HCT116 (cell line): ENCODE measurements around the gene ZNF618. TPM values are rescaled to one million over a fixed set of nuclear protein-coding genes. Genes with fewer than 3 reads are reported as not detected.

Source experiments
- ATAC-seq: fragments of 200-7000 bp; cut with Tn5 transposase; 2 replicates; pipeline ENCODE4 v1.9.1; 2020; ENCODE audit warnings: mild to moderate bottlenecking, moderate library complexity
- BruUV-seq: library from RNA; stranded (reverse); fragments of 400-500 nt; replicated peaks from 2 replicates; lab custom pipeline; 2021; lab: Mats Ljungman, UMichigan
- CTCF ChIA-PET: fragments of 300-600 bp; sonication (Branson Sonifier 250); formaldehyde crosslinking; loops from one replicate; lab custom pipeline; 2021; ENCODE audit warnings: antibody characterized with exemption; lab: Charles Lee
- POLR2A ChIA-PET: fragments of 300-600, 350-600 bp; sonication (Branson Sonifier 250); formaldehyde crosslinking; loops from one replicate; lab custom pipeline; 2021; ENCODE audit warnings: antibody characterized with exemption; lab: Charles Lee
- RAD21 ChIA-PET, 2 experiments: fragments of 300-600 bp; sonication (Branson Sonifier 250); formaldehyde crosslinking; loops; one replicate each; lab custom pipeline; 2023; ENCODE audit warnings: low total read pairs in 2 of 2; ENCODE audit not compliant: uncharacterized antibody in 2 of 2, unreplicated experiment in 2 of 2, low non-redundant PET in 1 of 2; lab: Charles Lee
- DNase-seq: peaks from one replicate; pipeline ENCODE4 v3.0.0-alpha.2; 2010; ENCODE audit warnings: low read depth, low spot score
- H2AFZ ChIP-seq: fragments of 200-600 bp; shearing (Covaris generic), sonication (generic); 2 replicates; pipeline ENCODE4 v1.6.1; 2017; ENCODE audit warnings: low read depth, mixed run types, mixed read lengths, antibody characterized with exemption, low read length; ENCODE audit not compliant: poor library complexity, severe bottlenecking
- H3K27ac ChIP-seq: 2 replicates; pipeline ENCODE4 v1.5.1; 2012; ENCODE audit warnings: low read depth, low read length
- H3K27me3 ChIP-seq: fragments of 200-600 bp; sonication (generic); 2 replicates; pipeline ENCODE4 v1.6.1; 2016; ENCODE audit warnings: mixed run types, low read length, mixed read lengths; ENCODE audit not compliant: insufficient read depth
- H3K36me3 ChIP-seq, 2 experiments: fragments of 200-500 bp in 1 of 2; fragments of 200-600 bp in 1 of 2; sonication (Bioruptor generic) in 1 of 2; sonication (generic) in 1 of 2; 2 replicates each; pipeline versions ENCODE4 v1.5.1 to v1.6.1; 2014 to 2016; ENCODE audit warnings: low read length in 2 of 2, inconsistent platforms in 1 of 2, mixed read lengths in 1 of 2, mixed run types in 1 of 2; ENCODE audit not compliant: insufficient read depth in 2 of 2, control insufficient read depth in 1 of 2
- H3K4me1 ChIP-seq, 2 experiments: fragments of 200-600 bp in 1 of 2; sonication (generic) in 1 of 2; 2 replicates each; pipeline versions ENCODE4 v1.5.1 to v1.6.1; 2012 to 2017; ENCODE audit warnings: low read length in 2 of 2, inconsistent platforms in 1 of 2, mild to moderate bottlenecking in 1 of 2, mixed read lengths in 1 of 2, mixed run types in 1 of 2, moderate library complexity in 1 of 2; ENCODE audit not compliant: insufficient read depth in 2 of 2, control insufficient read depth in 1 of 2
- H3K4me2 ChIP-seq: fragments of 200-600 bp; sonication (generic); 2 replicates; pipeline ENCODE4 v1.6.1; 2017; ENCODE audit warnings: mixed run types, low read length, mixed read lengths
- H3K4me3 ChIP-seq, 2 experiments: fragments of 200-600 bp in 1 of 2; sonication (generic) in 1 of 2; replicated peaks in 1 of 2; 2 replicates each; pipeline ENCODE4 v1.5.1; 2011 to 2016; ENCODE audit warnings: low read length in 2 of 2, control low read depth in 1 of 2, low read depth in 1 of 2, mild to moderate bottlenecking in 1 of 2, mixed read lengths in 1 of 2, mixed run types in 1 of 2
- H3K79me2 ChIP-seq: fragments of 200-600 bp; sonication (generic); 2 replicates; pipeline ENCODE4 v1.6.1; 2017; ENCODE audit warnings: mild to moderate bottlenecking, mixed run types, low read length, moderate library complexity, mixed read lengths; ENCODE audit not compliant: insufficient read depth
- H3K9ac ChIP-seq: fragments of 200-600 bp; sonication (generic); 2 replicates; pipeline ENCODE4 v1.6.1; 2016; ENCODE audit warnings: low read length, mixed read lengths
- H3K9me2 ChIP-seq: fragments of 200-600 bp; sonication (generic), shearing (Covaris generic); 2 replicates; pipeline ENCODE4 v1.6.1; 2017; ENCODE audit warnings: mixed run types, mild to moderate bottlenecking, moderate library complexity; ENCODE audit not compliant: insufficient read depth
- H3K9me3 ChIP-seq, 2 experiments: fragments of 200-500 bp in 1 of 2; fragments of 200-600 bp in 1 of 2; sonication (Bioruptor generic) in 1 of 2; sonication (generic) in 1 of 2; 2 replicates each; pipeline ENCODE4 v1.6.1; 2014 to 2017; ENCODE audit warnings: low read length in 2 of 2, mixed read lengths in 2 of 2, inconsistent platforms in 1 of 2, low read depth in 1 of 2, mild to moderate bottlenecking in 1 of 2, mixed run types in 1 of 2, moderate library complexity in 1 of 2; ENCODE audit not compliant: control insufficient read depth in 1 of 2, insufficient read depth in 1 of 2
- H4K20me1 ChIP-seq: fragments of 200-600 bp; sonication (generic), shearing (Covaris generic); 2 replicates; pipeline ENCODE4 v1.6.1; 2017; ENCODE audit warnings: mixed run types, mild to moderate bottlenecking, moderate library complexity; ENCODE audit not compliant: insufficient read depth
- CEBPB ChIP-seq: IDR thresholded peaks from 2 replicates; pipeline ENCODE4 v1.6.1; 2012; ENCODE audit warnings: low read depth
- ELF1 ChIP-seq: IDR thresholded peaks from 2 replicates; pipeline ENCODE4 v1.6.1; 2012; ENCODE audit warnings: low read depth, borderline replicate concordance
- EZH2 ChIP-seq: fragments of 200-600 bp; sonication (generic); IDR thresholded peaks from 2 replicates; pipeline ENCODE4 v1.6.1; 2017; ENCODE audit warnings: antibody characterized with exemption, mixed run types
- EZH2phosphoT487 ChIP-seq: fragments of 200-600 bp; IDR thresholded peaks from 2 replicates; pipeline ENCODE4 v1.6.1; 2018; ENCODE audit warnings: antibody characterized with exemption, borderline replicate concordance
- FOSL1 ChIP-seq: IDR thresholded peaks from 2 replicates; pipeline ENCODE4 v1.6.1; 2012; ENCODE audit warnings: low read depth
- JUND ChIP-seq: IDR thresholded peaks from 2 replicates; pipeline ENCODE4 v1.6.1; 2012
- MAX ChIP-seq: IDR thresholded peaks from 2 replicates; pipeline ENCODE4 v1.6.1; 2012
- POLR2A ChIP-seq: IDR thresholded peaks from 2 replicates; pipeline ENCODE4 v1.7.0; 2011; ENCODE audit warnings: borderline replicate concordance; ENCODE audit not compliant: insufficient read depth, insufficient read length; ENCODE audit errors: extremely low read depth
- POLR2AphosphoS5 ChIP-seq: IDR thresholded peaks from 2 replicates; pipeline ENCODE4 v1.6.1; 2011; ENCODE audit warnings: mild to moderate bottlenecking, low read depth, low read length, moderate library complexity
- REST ChIP-seq: IDR thresholded peaks from 2 replicates; pipeline ENCODE4 v1.6.1; 2012; ENCODE audit warnings: low read depth
- SIN3A ChIP-seq: IDR thresholded peaks from 2 replicates; pipeline ENCODE4 v1.6.1; 2012; ENCODE audit warnings: low read depth
- SRF ChIP-seq: IDR thresholded peaks from 2 replicates; pipeline ENCODE4 v1.6.1; 2012; ENCODE audit warnings: low read depth
- TCF7L2 ChIP-seq: IDR thresholded peaks from 2 replicates; pipeline ENCODE4 v1.7.0; 2011; ENCODE audit warnings: borderline replicate concordance, inconsistent platforms; ENCODE audit not compliant: insufficient read depth, insufficient read length; ENCODE audit errors: extremely low read depth
- intact Hi-C: fragments of 100-400 bp; cut with micrococcal nuclease; formaldehyde crosslinking; loops from 2 replicates; pipeline ENCODE4 v1.10.0; 2022
- total RNA-seq: library from RNA; stranded (reverse); gene quantifications from one replicate; pipeline ENCODE4 v1.2.1, GENCODE V29; 2021; ENCODE audit not compliant: unreplicated experiment
- TF ChIP-seq, protein P1 (sequence below): IDR thresholded peaks from 2 replicates; pipeline ENCODE4 v1.6.1; 2011; ENCODE audit warnings: mild to moderate bottlenecking, low read length, moderate library complexity; ENCODE audit not compliant: insufficient replicate concordance; ENCODE audit errors: extremely low read depth
- TF ChIP-seq, protein P2 (sequence below), 3 experiments: fragments of 200-600 bp in 1 of 3; sonication (generic) in 1 of 3; IDR thresholded peaks in 2 of 3; conservative IDR thresholded peaks in 1 of 3; 2 replicates each; pipeline ENCODE4 v1.5.1; 2012 to 2017; ENCODE audit warnings: low read depth in 2 of 3, low read length in 2 of 3, antibody characterized with exemption in 1 of 3, borderline replicate concordance in 1 of 3, control low read depth in 1 of 3, mild to moderate bottlenecking in 1 of 3, mixed read lengths in 1 of 3, mixed run types in 1 of 3, moderate library complexity in 1 of 3; ENCODE audit not compliant: insufficient read depth in 1 of 3

ZNF618 gene
- total RNA-seq, 1 experiment from 2014 or later: 13.5 TPM

DNA sequence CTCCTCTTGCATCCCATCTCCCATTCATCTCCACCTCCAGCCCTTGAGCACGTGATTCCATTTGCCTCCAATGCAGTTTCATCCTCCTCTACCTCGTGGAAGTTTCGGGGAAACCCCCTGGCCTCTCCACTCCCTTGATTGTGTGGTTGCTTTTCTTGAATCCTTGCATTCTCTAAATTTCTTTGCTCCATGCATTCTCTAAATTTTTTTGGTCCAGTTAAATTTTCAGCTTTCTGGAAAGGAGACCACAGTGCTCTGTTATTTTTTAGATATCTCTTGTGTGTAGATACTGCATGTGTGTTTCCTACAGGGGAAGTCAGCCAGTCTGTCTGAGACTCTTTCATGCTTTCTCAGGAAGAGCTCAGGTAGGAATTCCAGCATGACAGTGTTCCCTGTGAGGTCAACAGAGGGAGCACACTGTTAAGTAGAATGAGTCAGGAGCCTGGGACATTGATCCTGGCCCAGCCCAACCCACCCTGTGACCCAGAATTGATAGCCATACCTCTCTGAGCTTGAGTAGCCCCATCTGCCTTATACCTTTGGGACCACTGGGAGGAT lies 149.2 kb downstream of the ZNF618 start (continued):
- TF ChIP-seq, protein P1, sequence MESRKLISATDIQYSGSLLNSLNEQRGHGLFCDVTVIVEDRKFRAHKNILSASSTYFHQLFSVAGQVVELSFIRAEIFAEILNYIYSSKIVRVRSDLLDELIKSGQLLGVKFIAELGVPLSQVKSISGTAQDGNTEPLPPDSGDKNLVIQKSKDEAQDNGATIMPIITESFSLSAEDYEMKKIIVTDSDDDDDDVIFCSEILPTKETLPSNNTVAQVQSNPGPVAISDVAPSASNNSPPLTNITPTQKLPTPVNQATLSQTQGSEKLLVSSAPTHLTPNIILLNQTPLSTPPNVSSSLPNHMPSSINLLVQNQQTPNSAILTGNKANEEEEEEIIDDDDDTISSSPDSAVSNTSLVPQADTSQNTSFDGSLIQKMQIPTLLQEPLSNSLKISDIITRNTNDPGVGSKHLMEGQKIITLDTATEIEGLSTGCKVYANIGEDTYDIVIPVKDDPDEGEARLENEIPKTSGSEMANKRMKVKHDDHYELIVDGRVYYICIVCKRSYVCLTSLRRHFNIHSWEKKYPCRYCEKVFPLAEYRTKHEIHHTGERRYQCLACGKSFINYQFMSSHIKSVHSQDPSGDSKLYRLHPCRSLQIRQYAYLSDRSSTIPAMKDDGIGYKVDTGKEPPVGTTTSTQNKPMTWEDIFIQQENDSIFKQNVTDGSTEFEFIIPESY: no peak
- no peak for TF ChIP-seq POLR2AphosphoS5

GRCh38 chr9:114025760-114026159 lies 149.7 kb downstream of the ZNF618 start:
- DNase-seq (no peak), ATAC-seq (no peak)
- ChIA-PET CTCF (no interaction called here), RAD21 (no interaction called here), POLR2A (no interaction called here)
- no peak overlapping the region for H3K9ac ChIP-seq
- H3K79me2 ChIP-seq: no peaks in the 10 kb centered on the region
- no peaks in the 10 kb centered on the region for H3K9me2 ChIP-seq
- intact Hi-C loops: no loop called here
- no peaks in the 10 kb centered on the region for H4K20me1 ChIP-seq
- no peak overlapping the region for H3K4me2 ChIP-seq
- H3K4me3 ChIP-seq: no peak overlapping the region
- no peaks in the 10 kb centered on the region for H3K4me1 ChIP-seq
- BruUV-seq: no TSS peak
- H3K27me3 ChIP-seq: no peaks in the 10 kb centered on the region
- no peak overlapping the region for H2AFZ ChIP-seq
- H3K36me3 ChIP-seq: 0 out of 4 replicates have a peak, but pooled peaks cover 0 to 4% of the 10 kb centered on the region in 2 experiments
- H3K9me3 ChIP-seq: peaks cover 0 to 6% of the 10 kb centered on the region in 2 experiments; a peak in 1 of 4 replicates
- no peak overlapping the region for H3K27ac ChIP-seq
- TF ChIP-seq MAX (no peak), CEBPB (no peak), POLR2AphosphoS5 (no peak), SRF (no peak), TCF7L2 (no peak), EZH2 (no peak), POLR2A (no peak), REST (no peak), ELF1 (no peak), FOSL1 (no peak), EZH2phosphoT487 (no peak), SIN3A (no peak), JUND (no peak)
- TF ChIP-seq, protein P1: no peak
- TF ChIP-seq, protein P2, sequence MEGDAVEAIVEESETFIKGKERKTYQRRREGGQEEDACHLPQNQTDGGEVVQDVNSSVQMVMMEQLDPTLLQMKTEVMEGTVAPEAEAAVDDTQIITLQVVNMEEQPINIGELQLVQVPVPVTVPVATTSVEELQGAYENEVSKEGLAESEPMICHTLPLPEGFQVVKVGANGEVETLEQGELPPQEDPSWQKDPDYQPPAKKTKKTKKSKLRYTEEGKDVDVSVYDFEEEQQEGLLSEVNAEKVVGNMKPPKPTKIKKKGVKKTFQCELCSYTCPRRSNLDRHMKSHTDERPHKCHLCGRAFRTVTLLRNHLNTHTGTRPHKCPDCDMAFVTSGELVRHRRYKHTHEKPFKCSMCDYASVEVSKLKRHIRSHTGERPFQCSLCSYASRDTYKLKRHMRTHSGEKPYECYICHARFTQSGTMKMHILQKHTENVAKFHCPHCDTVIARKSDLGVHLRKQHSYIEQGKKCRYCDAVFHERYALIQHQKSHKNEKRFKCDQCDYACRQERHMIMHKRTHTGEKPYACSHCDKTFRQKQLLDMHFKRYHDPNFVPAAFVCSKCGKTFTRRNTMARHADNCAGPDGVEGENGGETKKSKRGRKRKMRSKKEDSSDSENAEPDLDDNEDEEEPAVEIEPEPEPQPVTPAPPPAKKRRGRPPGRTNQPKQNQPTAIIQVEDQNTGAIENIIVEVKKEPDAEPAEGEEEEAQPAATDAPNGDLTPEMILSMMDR (IDR thresholded peaks at IDR 0.05 in 2 of 3, conservative IDR thresholded peaks at IDR 0.05 in 1 of 3; ENCODE audit: borderline replicate concordance in 1 of 3, insufficient read depth in 1 of 3, low read depth in 2 of 3, low read length in 2 of 3): no peak
